ENCODE measurements around the gene GRIN2C.

The GRIN2C gene

GRCh38 chr17:74798239-74798707 is 61.4 kb downstream of the GRIN2C start:
- Histone ChIP-seq H3K27ac (ENCODE audit: low read length) (no peak overlapping the region), H3K4me3 (ENCODE audit: low read depth in 1 of 2, low read length in 2 of 2) (no peak overlapping the region), H3K9me3 (ENCODE audit: insufficient read depth, low read length, severe bottlenecking) (no peaks in the 10 kb centered on the region), H3K4me1 (ENCODE audit: insufficient read depth, low read length) (no peaks in the 10 kb centered on the region), H2AFZ (ENCODE audit: low read depth, low read length) (no peak overlapping the region), H3K4me2 (ENCODE audit: insufficient read depth, low read length) (no peak overlapping the region), H3K9ac (ENCODE audit: low read depth, low read length) (no peak overlapping the region), H3K36me3 (ENCODE audit: insufficient read depth, low read length) (peaks cover 46% of the 10 kb centered on the region), H3K27me3 (ENCODE audit: insufficient read depth, low read length, poor library complexity) (no peaks in the 10 kb centered on the region), H4K20me1 (ENCODE audit: insufficient read depth, low read length) (no peaks in the 10 kb centered on the region; the same call in 1 of the 2 replicates), H3K79me2 (ENCODE audit: insufficient read depth, low read length) (no peaks in the 10 kb centered on the region)
- ATAC-seq (ENCODE audit: insufficient read depth, low read depth) (no peak), DNase-seq (no peak)
- TF ChIP-seq CTCF (IDR thresholded peaks at IDR 0.05; ENCODE audit: borderline replicate concordance, extremely low read depth, low read length, poor library complexity, severe bottlenecking) (no peak), EZH2 (IDR thresholded peaks at IDR 0.05; ENCODE audit: borderline replicate concordance, low read depth, low read length, severe bottlenecking) (no peak)

GRCh38 chr17:74797824-74798223 is 61.9 kb downstream of the GRIN2C start:
- TF ChIP-seq EZH2 (IDR thresholded peaks at IDR 0.05; ENCODE audit: borderline replicate concordance, low read depth, low read length, severe bottlenecking): no peak
- no peak for TF ChIP-seq CTCF (IDR thresholded peaks at IDR 0.05; ENCODE audit: borderline replicate concordance, extremely low read depth, low read length, poor library complexity, severe bottlenecking)
- H3K4me2 ChIP-seq (ENCODE audit: insufficient read depth, low read length): no peak overlapping the region
- ATAC-seq (ENCODE audit: insufficient read depth, low read depth): no peak

GRCh38 chr17:74796866-74797265 is 62.8 kb downstream of the GRIN2C start:
- H3K36me3 ChIP-seq (ENCODE audit: insufficient read depth, low read length): peaks cover 43% of the 10 kb centered on the region
- no peak overlapping the region for H3K27ac ChIP-seq (ENCODE audit: low read length)
- TF ChIP-seq CTCF (IDR thresholded peaks at IDR 0.05; ENCODE audit: borderline replicate concordance, extremely low read depth, low read length, poor library complexity, severe bottlenecking): no peak
- no peak for TF ChIP-seq EZH2 (IDR thresholded peaks at IDR 0.05; ENCODE audit: borderline replicate concordance, low read depth, low read length, severe bottlenecking)
- H3K4me1 ChIP-seq (ENCODE audit: insufficient read depth, low read length): no peaks in the 10 kb centered on the region
- H3K4me3 ChIP-seq (ENCODE audit: low read depth in 1 of 2, low read length in 2 of 2): no peak overlapping the region
- H3K4me2 ChIP-seq (ENCODE audit: insufficient read depth, low read length): no peak overlapping the region
- ATAC-seq (ENCODE audit: insufficient read depth, low read depth): no peak
- H3K79me2 ChIP-seq (ENCODE audit: insufficient read depth, low read length): no peaks in the 10 kb centered on the region
- H3K9me3 ChIP-seq (ENCODE audit: insufficient read depth, low read length, severe bottlenecking): no peaks in the 10 kb centered on the region
- H2AFZ ChIP-seq (ENCODE audit: low read depth, low read length): no peak overlapping the region
- H4K20me1 ChIP-seq (ENCODE audit: insufficient read depth, low read length): no peaks in the 10 kb centered on the region; the same call in 1 of the 2 replicates
- H3K9ac ChIP-seq (ENCODE audit: low read depth, low read length): no peak overlapping the region
- no peaks in the 10 kb centered on the region for H3K27me3 ChIP-seq (ENCODE audit: insufficient read depth, low read length, poor library complexity)
- DNase-seq: no peak

More at GRCh38 chr17:74797824-74798223, 61.9 kb downstream of the GRIN2C start:
- Histone ChIP-seq H3K4me3 (ENCODE audit: low read depth in 1 of 2, low read length in 2 of 2) (no peak overlapping the region), H4K20me1 (ENCODE audit: insufficient read depth, low read length) (no peaks in the 10 kb centered on the region; the same call in 1 of the 2 replicates), H3K9me3 (ENCODE audit: insufficient read depth, low read length, severe bottlenecking) (no peaks in the 10 kb centered on the region), H3K4me1 (ENCODE audit: insufficient read depth, low read length) (no peaks in the 10 kb centered on the region), H2AFZ (ENCODE audit: low read depth, low read length) (no peak overlapping the region), H3K36me3 (ENCODE audit: insufficient read depth, low read length) (peaks cover 46% of the 10 kb centered on the region), H3K27me3 (ENCODE audit: insufficient read depth, low read length, poor library complexity) (no peaks in the 10 kb centered on the region), H3K27ac (ENCODE audit: low read length) (no peak overlapping the region), H3K9ac (ENCODE audit: low read depth, low read length) (no peak overlapping the region), H3K79me2 (ENCODE audit: insufficient read depth, low read length) (no peaks in the 10 kb centered on the region)
- DNase-seq: no peak

- Histone ChIP-seq H3K9me3 (ENCODE audit: insufficient read depth, low read length, severe bottlenecking) (no peaks in the 10 kb centered on the region), H2AFZ (ENCODE audit: low read depth, low read length) (no peak overlapping the region), H4K20me1 (ENCODE audit: insufficient read depth, low read length) (no peaks in the 10 kb centered on the region), H3K27me3 (ENCODE audit: insufficient read depth, low read length, poor library complexity) (no peaks in the 10 kb centered on the region), H3K4me3 (ENCODE audit: low read depth in 1 of 2, low read length in 2 of 2) (no peak overlapping the region), H3K4me2 (ENCODE audit: insufficient read depth, low read length) (no peak overlapping the region), H3K79me2 (ENCODE audit: insufficient read depth, low read length) (no peaks in the 10 kb centered on the region), H3K4me1 (ENCODE audit: insufficient read depth, low read length) (no peaks in the 10 kb centered on the region), H3K9ac (ENCODE audit: low read depth, low read length) (no peak overlapping the region), H3K36me3 (ENCODE audit: insufficient read depth, low read length) (peaks cover 43% of the 10 kb centered on the region), H3K27ac (ENCODE audit: low read length) (no peak overlapping the region)
- no peak for TF ChIP-seq CTCF (IDR thresholded peaks at IDR 0.05; ENCODE audit: borderline replicate concordance, extremely low read depth, low read length, poor library complexity, severe bottlenecking)
- no peak for TF ChIP-seq EZH2 (IDR thresholded peaks at IDR 0.05; ENCODE audit: borderline replicate concordance, low read depth, low read length, severe bottlenecking)
- no peak for DNase-seq
- ATAC-seq (ENCODE audit: insufficient read depth, low read depth): no peak
Measured at GRCh38 chr17:74796211-74796610, 63.5 kb downstream of the GRIN2C start.

Data from DND-41 (cell line).